Esophagus muscularis mucosa (tissue), 4 donors: ENCODE data around the gene RIPOR2. TPM values are rescaled to one million over a fixed set of nuclear protein-coding genes. Genes with fewer than 3 reads are reported as not detected.
"Not testable (repeated sequence)": the region's sequence is repeated elsewhere in the genome, so short reads cannot be mapped to it uniquely, and the experiment has no call there.

Source experiments
- DNase-seq: peaks from one replicate; pipeline ENCODE4 v3.0.0-alpha.2; 2017; ENCODE audit errors: extremely low spot score
- H3K27ac ChIP-seq, 4 donors: fragments of 200-600 bp; sonication (generic); replicated peaks in 1 of 4; 1 replicate in 3 of 4; 2 replicates in 1 of 4; pipeline ENCODE4 v1.5.1; 2016 to 2019; ENCODE audit warnings: mild to moderate bottlenecking in 1 of 4
- H3K27me3 ChIP-seq, 4 donors: fragments of 200-600 bp; sonication (generic); one replicate each; pipeline versions ENCODE4 v1.5.1 to v1.6.0; 2016 to 2019
- H3K36me3 ChIP-seq, 4 donors: fragments of 200-600 bp; sonication (generic); one replicate each; pipeline ENCODE4 v1.5.1; 2016 to 2019
- H3K4me1 ChIP-seq, 4 donors: fragments of 200-600 bp; sonication (generic); one replicate each; pipeline ENCODE4 v1.5.1; 2016 to 2019
- H3K4me3 ChIP-seq, 4 donors: fragments of 200-600 bp; sonication (generic); 1 replicate in 2 of 4; 2 replicates in 2 of 4; pipeline ENCODE4 v1.5.1; 2016 to 2019; ENCODE audit warnings: mild to moderate bottlenecking in 4 of 4, moderate library complexity in 1 of 4
- H3K9me3 ChIP-seq, 4 donors: fragments of 200-600 bp; sonication (generic); 1 replicate in 3 of 4; 2 replicates in 1 of 4; pipeline ENCODE4 v1.5.1; 2016 to 2019
- EP300 ChIP-seq: sonication (generic); formaldehyde crosslinking; IDR thresholded peaks from one replicate; pipeline ENCODE4 v1.6.1; 2017; ENCODE audit warnings: antibody characterized with exemption
- POLR2A ChIP-seq: fragments of 450-650 bp; IDR thresholded peaks from one replicate; pipeline ENCODE4 v1.6.1; 2017; ENCODE audit warnings: antibody characterized with exemption, moderate library complexity, mild to moderate bottlenecking, low read depth
- POLR2AphosphoS5 ChIP-seq, 2 donors: sonication (generic); formaldehyde crosslinking; IDR thresholded peaks; one replicate each; pipeline ENCODE4 v1.6.1; 2017; ENCODE audit warnings: antibody characterized with exemption in 2 of 2
- WGBS: methylation state at CpG from one replicate; pipeline ENCODE4 v1.1.5; 2018; 5-methylcytosine and 5-hydroxymethylcytosine counted together
- intact Hi-C: fragments of 100-400 bp; cut with DNase I; formaldehyde crosslinking; loops from one replicate; pipeline ENCODE4 v1.15.1; 2023
- total RNA-seq, 4 donors: library from RNA; depleted of rRNA; stranded (reverse); fragments of >200 nt; gene quantifications; one replicate each; pipeline versions ENCODE4 v1.1.0 to v1.2.1, GENCODE V29; 2016
- TF ChIP-seq, protein P1 (sequence below), 3 experiments: fragments of 200-600 bp in 2 of 3; fragments of 450-650 bp in 1 of 3; sonication (generic) in 2 of 3; IDR thresholded peaks; one replicate each; pipeline ENCODE4 v1.5.1; 2017 to 2019; ENCODE audit warnings: antibody characterized with exemption in 3 of 3, mild to moderate bottlenecking in 2 of 3, moderate library complexity in 1 of 3

Gene RIPOR2
- total RNA-seq, 4 donors from 2014 or later, result 2.6 to 14.4 (median 5.1) TPM

GRCh38 chr6:24953726-24954125 is 18.0 kb upstream of the RIPOR2 start:
- intact Hi-C loops, result no loop called here
- DNase-seq, result no peak
- H3K27me3 ChIP-seq, result no peaks in the 10 kb centered on the region
- no peak overlapping the region for H3K27ac ChIP-seq
- no peaks in the 10 kb centered on the region for H3K36me3 ChIP-seq
- peaks cover 0 to 9% (median 0%) of the 10 kb centered on the region in 4 donors for H3K4me1 ChIP-seq
- H3K4me3 ChIP-seq, result no peak overlapping the region
- no peak for TF ChIP-seq EP300
- TF ChIP-seq, protein P1, sequence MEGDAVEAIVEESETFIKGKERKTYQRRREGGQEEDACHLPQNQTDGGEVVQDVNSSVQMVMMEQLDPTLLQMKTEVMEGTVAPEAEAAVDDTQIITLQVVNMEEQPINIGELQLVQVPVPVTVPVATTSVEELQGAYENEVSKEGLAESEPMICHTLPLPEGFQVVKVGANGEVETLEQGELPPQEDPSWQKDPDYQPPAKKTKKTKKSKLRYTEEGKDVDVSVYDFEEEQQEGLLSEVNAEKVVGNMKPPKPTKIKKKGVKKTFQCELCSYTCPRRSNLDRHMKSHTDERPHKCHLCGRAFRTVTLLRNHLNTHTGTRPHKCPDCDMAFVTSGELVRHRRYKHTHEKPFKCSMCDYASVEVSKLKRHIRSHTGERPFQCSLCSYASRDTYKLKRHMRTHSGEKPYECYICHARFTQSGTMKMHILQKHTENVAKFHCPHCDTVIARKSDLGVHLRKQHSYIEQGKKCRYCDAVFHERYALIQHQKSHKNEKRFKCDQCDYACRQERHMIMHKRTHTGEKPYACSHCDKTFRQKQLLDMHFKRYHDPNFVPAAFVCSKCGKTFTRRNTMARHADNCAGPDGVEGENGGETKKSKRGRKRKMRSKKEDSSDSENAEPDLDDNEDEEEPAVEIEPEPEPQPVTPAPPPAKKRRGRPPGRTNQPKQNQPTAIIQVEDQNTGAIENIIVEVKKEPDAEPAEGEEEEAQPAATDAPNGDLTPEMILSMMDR (IDR thresholded peaks at IDR 0.05), result no peak
- no peak for TF ChIP-seq POLR2AphosphoS5 (IDR thresholded peaks at IDR 0.05)
- TF ChIP-seq POLR2A, result no peak
- WGBS, result 85% methylated on average over 3 of the region's 3 CpGs
- no peaks in the 10 kb centered on the region for H3K9me3 ChIP-seq

- Histone ChIP-seq H3K4me3 (no peak overlapping the region), H3K27me3 (no peaks in the 10 kb centered on the region), H3K4me1 (peaks cover 0 to 9% (median 0%) of the 10 kb centered on the region in 4 donors), H3K27ac (no peak overlapping the region), H3K36me3 (no peaks in the 10 kb centered on the region), H3K9me3 (no peaks in the 10 kb centered on the region)
- no peak for TF ChIP-seq EP300
- no peak for TF ChIP-seq POLR2A
- no peak for TF ChIP-seq POLR2AphosphoS5 (IDR thresholded peaks at IDR 0.05)
- TF ChIP-seq, protein P1 (IDR thresholded peaks at IDR 0.05), result no peak
- 82% methylated on average over 5 of the region's 5 CpGs for WGBS
- intact Hi-C loops, result no loop called here
- DNase-seq, result no peak
Measured at GRCh38 chr6:24951811-24952299, 16.1 kb upstream of the RIPOR2 start.

DNA sequence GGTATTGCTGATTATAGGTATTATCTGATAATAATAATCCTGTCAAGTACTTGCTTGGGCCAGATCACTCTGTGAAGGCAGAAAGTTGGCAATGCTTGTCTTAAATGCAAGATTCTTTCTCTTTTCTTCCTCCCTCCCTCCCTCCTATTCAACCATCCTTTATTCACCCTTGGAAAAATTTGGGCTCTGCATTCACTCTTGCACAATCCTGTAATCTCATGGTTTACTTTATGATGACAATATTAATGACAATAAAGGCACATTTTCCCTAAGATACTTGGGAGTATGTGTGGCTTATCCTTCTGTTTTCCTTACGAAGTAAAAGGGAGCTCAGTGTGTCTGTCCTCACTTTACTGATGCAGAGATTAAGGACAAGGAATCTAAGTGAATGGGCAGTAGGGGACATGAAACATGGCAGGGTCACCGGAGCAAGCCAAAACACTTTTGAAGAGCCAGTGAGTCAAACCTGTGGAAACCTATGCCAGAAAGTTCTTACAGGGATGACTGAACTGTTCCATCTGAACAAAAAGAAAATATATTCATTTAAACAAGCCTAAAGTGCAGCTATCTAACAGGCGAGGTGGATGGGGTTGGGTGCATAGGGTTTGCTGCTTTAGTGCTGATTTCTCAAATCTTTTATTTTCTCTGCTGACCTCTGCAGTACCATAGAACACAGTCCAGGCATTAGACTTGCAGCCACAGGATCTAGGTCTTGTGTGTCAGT is 14.6 kb upstream of the RIPOR2 start:
- Histone ChIP-seq H3K4me1 (peaks cover 0 to 9% (median 0%) of the 10 kb centered on the region in 4 donors), H3K9me3 (peaks cover 0 to 10% (median 0%) of the 10 kb centered on the region in 4 donors), H3K27me3 (no peaks in the 10 kb centered on the region), H3K36me3 (no peaks in the 10 kb centered on the region), H3K27ac (no peak overlapping the region), H3K4me3 (no peak overlapping the region)
- intact Hi-C loops, result no loop called here
- no peak for TF ChIP-seq POLR2A
- no peak for TF ChIP-seq POLR2AphosphoS5 (IDR thresholded peaks at IDR 0.05)
- TF ChIP-seq, protein P1 (IDR thresholded peaks at IDR 0.05), result no peak
- TF ChIP-seq EP300, result no peak
- 67% methylated on average over 3 of the region's 3 CpGs for WGBS
- DNase-seq, result no peak

GRCh38 chr6:24949020-24949569 is 13.3 kb upstream of the RIPOR2 start:
- TF ChIP-seq POLR2A, result no peak
- TF ChIP-seq EP300, result no peak
- TF ChIP-seq, protein P1 (IDR thresholded peaks at IDR 0.05), result no peak
- TF ChIP-seq POLR2AphosphoS5 (IDR thresholded peaks at IDR 0.05), result no peak
- Histone ChIP-seq H3K4me3 (no peak overlapping the region), H3K36me3 (no peaks in the 10 kb centered on the region), H3K27ac (no peak overlapping the region), H3K4me1 (peaks cover 0 to 9% (median 0%) of the 10 kb centered on the region in 4 donors), H3K9me3 (peaks cover 0 to 22% (median 9%) of the 10 kb centered on the region in 4 donors), H3K27me3 (no peaks in the 10 kb centered on the region)
- DNase-seq, result no peak
- intact Hi-C loops, result no loop called here
- WGBS, result 82% methylated on average over 8 of the region's 8 CpGs

DNA sequence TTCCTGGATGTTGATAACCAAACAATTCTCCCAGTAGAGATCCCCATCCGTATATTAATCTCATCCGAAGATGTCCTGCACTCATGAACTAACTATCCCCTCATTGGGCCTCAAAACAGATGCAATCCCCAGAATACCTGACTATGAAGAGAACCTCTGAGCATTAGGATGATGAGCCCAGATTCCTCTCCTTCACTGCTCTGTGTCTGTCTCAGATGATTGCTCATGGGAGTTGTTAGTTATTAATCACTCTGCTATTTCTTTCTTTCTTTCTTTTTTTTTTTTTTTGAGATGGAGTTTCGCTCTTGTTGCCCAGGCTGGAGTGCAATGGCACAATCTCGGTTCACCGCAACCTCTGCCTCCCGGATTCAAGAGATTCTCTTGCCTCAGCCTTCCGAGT is 12.5 kb upstream of the RIPOR2 start:
- DNase-seq, intact Hi-C loops, H3K27me3 ChIP-seq, H3K36me3 ChIP-seq, H3K27ac ChIP-seq, H3K4me3 ChIP-seq, H3K4me1 ChIP-seq: not testable (repeated sequence)
- H3K9me3 ChIP-seq, result peaks cover 3 to 29% (median 13%) of the 10 kb centered on the region in 4 donors
- WGBS, result 89% methylated on average over 7 of the region's 7 CpGs
